ENCODE results near the gene TOMM20L.

- TF ChIP-seq, protein P1, sequence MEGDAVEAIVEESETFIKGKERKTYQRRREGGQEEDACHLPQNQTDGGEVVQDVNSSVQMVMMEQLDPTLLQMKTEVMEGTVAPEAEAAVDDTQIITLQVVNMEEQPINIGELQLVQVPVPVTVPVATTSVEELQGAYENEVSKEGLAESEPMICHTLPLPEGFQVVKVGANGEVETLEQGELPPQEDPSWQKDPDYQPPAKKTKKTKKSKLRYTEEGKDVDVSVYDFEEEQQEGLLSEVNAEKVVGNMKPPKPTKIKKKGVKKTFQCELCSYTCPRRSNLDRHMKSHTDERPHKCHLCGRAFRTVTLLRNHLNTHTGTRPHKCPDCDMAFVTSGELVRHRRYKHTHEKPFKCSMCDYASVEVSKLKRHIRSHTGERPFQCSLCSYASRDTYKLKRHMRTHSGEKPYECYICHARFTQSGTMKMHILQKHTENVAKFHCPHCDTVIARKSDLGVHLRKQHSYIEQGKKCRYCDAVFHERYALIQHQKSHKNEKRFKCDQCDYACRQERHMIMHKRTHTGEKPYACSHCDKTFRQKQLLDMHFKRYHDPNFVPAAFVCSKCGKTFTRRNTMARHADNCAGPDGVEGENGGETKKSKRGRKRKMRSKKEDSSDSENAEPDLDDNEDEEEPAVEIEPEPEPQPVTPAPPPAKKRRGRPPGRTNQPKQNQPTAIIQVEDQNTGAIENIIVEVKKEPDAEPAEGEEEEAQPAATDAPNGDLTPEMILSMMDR (IDR thresholded peaks at IDR 0.05) = peak in 2 of 6 experiments; percentile 4 to 16
- peak; percentile 65 to 86 for TF ChIP-seq POLR2A (IDR thresholded peaks at IDR 0.05)
These were observed 31.8 kb downstream of the TOMM20L start, which contains the start of the genes KIAA0586 and TIMM9 for GRCh38 chr14:58427281-58428117.

Measured in Peyer's patch (tissue), 4 donors.